Suprapubic skin (tissue), 3 donors: ENCODE results near the gene CCNI.

Source experiments
- EP300 ChIP-seq: sonication (generic); formaldehyde crosslinking; IDR thresholded peaks from one replicate; pipeline ENCODE4 v1.6.1; 2017; ENCODE audit warnings: antibody characterized with exemption
- POLR2A ChIP-seq, 2 donors: fragments of 450-650 bp; IDR thresholded peaks; one replicate each; pipeline ENCODE4 v1.6.1; 2017; ENCODE audit warnings: antibody characterized with exemption in 2 of 2, mild to moderate bottlenecking in 2 of 2, moderate library complexity in 2 of 2
- TF ChIP-seq, protein P1 (sequence below), 2 donors: fragments of 200-600 bp in 1 of 2; fragments of 450-650 bp in 1 of 2; sonication (generic) in 1 of 2; IDR thresholded peaks; one replicate each; pipeline ENCODE4 v1.5.1; 2016 to 2019; ENCODE audit warnings: antibody characterized with exemption in 2 of 2, mild to moderate bottlenecking in 1 of 2, moderate library complexity in 1 of 2

DNA sequence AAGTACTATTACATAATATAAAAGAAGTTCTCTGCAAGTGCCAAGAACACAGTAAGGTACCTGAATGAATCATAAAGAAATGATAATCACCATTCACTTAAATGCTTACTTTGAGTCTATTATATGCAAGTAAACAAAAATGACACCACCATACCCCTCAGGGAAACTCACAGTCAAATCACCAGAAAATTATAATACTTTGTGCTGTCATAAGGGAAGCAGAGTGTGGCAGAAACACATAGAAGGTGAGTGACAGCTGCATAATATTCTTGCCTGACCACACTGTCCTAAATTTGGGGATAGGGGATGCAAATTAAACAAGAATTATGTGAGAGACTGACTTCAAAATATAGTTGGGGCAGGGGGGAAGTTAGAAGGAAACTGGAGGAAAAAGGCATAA lies 12.9 kb downstream of the CCNI start:
- TF ChIP-seq POLR2A (IDR thresholded peaks at IDR 0.05) (no peak), EP300 (no peak)
- TF ChIP-seq, protein P1, sequence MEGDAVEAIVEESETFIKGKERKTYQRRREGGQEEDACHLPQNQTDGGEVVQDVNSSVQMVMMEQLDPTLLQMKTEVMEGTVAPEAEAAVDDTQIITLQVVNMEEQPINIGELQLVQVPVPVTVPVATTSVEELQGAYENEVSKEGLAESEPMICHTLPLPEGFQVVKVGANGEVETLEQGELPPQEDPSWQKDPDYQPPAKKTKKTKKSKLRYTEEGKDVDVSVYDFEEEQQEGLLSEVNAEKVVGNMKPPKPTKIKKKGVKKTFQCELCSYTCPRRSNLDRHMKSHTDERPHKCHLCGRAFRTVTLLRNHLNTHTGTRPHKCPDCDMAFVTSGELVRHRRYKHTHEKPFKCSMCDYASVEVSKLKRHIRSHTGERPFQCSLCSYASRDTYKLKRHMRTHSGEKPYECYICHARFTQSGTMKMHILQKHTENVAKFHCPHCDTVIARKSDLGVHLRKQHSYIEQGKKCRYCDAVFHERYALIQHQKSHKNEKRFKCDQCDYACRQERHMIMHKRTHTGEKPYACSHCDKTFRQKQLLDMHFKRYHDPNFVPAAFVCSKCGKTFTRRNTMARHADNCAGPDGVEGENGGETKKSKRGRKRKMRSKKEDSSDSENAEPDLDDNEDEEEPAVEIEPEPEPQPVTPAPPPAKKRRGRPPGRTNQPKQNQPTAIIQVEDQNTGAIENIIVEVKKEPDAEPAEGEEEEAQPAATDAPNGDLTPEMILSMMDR (IDR thresholded peaks at IDR 0.05), result no peak
